Endometrium (tissue), 2 donors: ENCODE measurements around the gene ABI1.

ENCODE experiments used
- FAIRE-seq: peaks from 2 replicates; lab custom pipeline; 2012; peaks lifted over from hg19 to GRCh38; lab: Jason Lieb, UNC
- donor health status: control.
- donor health status: control.

ABI1 gene

DNA sequence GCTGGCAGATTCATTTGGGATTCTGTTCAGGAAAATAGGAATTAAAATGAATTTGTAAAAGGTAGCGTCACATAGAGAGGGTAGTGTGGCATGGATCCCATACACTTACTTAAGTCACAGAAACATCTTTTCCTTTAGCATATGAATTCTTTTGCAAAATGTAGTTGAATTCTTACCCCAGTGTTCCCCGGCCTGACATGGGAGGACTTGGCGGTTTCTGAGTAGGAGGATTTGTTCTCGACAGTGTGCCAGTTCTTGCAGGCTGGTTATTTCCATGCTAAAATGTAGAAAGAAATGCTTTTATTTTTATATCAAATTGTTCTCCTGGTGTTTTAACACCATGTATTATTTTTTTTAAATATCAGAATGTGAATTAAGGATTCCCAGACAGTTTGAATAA is 90.7 kb downstream of the ABI1 start:
- FAIRE-seq: no peak

- FAIRE-seq: no peak
Observed at GRCh38 chr10:26765549-26765948, 95.2 kb downstream of the ABI1 start.

DNA sequence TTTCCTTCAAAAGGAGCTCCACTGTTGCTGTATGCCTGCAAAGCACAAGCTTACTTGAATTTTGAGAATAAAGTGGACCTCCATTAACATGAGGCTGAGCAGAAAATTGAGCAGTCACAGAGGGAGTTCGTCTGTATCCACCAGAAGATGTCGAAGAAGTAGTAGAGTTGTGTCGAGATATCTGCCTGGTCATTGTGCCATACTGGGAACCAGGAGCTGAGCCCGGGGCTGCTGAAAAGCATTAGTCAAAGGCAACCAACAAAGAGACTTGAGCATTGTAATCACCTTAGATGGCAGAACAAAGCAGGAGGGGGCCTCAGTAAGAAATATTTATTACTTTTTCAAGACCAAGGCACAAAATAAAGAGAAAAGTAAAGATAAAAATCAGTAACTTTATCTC is 101.8 kb downstream of the ABI1 start:
- no peak for FAIRE-seq

DNA sequence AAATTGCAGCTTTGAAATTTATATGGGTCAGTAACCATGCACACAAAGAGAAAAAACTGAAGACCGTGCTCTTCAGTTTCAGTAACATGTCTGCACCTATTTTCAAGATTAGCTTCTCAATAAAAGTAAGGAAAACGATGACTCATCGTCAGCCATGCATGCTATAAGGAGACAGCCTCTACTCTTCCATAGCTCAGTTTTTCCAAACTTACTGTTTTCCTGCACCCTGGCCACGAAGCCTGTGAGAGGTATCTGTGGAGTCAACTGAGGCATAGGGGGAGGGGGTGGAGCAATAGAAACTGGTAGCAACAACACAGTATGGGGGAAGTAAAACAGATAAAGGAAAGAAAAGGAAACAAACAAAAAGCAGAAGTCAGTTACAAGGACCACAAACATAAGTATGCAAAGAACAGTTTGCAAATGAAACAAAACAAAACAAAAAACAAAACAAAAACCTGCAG is 105.3 kb downstream of the ABI1 start:
- no peak for FAIRE-seq

GRCh38 chr10:26746061-26746460 is 114.7 kb downstream of the ABI1 start:
- FAIRE-seq: no peak

GRCh38 chr10:26743841-26744240 is 116.9 kb downstream of the ABI1 start:
- FAIRE-seq: no peak

DNA sequence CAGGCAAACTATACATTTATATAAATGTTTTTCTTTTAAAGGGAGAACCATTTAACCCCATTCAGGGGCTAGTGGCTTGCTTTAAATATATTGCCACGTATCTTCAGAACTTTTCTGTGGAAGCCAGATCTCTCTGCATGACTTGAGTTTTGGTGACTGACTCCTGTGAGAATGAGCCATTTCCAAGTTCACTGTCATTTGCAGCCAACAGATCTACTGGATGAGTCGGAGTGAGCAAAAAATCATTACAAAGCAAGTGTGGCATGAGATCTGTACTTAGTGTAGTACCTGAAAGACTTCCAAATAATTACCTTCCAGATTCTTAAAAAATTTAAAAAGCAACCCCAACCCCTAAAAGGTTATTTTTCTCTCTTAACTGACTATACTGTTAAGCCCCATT is 117.7 kb downstream of the ABI1 start:
- no peak for FAIRE-seq

- no peak for FAIRE-seq
Observed at GRCh38 chr10:26741368-26741767, 119.4 kb downstream of the ABI1 start.

GRCh38 chr10:26739071-26739631 is 121.6 kb downstream of the ABI1 start:
- no peak for FAIRE-seq

DNA sequence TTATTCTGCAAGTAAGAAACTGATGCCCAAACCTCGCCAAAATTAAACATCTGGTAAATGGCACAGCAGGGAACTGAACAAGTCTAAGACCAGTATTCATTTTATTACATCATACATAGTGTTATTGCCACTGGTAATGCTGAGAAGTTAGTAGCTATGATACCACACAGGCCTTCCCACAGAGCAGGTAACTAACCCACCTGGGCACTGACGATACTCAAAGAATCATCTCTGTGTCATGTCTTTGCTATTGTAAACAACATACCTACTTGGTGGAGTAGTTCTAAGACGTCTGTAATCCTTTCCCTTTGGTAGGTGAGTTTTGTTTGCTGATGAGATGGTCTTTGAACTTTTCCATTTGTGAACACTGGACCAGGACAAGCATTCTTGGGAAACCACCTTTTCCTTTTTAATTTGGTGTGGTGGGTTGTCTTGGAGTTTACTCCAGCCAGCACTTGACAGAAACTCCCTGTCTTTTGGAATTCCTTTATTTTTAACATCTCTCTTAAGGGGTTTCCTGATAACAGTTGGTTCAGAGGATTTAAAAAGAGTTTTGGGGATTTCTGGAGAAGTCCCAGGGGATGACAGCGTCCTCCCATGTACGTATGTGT is 122.4 kb downstream of the ABI1 start:
- no peak for FAIRE-seq

DNA sequence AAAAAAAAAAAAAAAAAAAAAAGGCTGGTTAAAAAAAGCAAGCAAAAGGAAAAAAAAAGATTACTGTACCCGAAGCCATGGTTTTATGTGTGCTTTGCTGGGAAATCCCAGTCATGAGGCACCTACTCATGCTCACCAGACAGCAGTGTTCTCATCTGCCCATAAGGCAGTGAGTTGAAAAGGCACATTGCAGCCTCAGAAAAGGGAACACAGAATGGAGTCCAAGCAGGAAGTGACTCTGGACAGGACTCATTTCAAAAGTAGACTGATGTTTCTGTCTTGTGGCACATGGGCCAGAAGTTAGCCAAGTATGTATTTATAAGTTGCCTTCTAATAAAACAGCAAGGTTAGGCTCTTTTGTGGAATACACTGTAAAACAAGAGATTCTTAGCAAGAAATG is 123.0 kb downstream of the ABI1 start:
- FAIRE-seq: no peak

- no peak for FAIRE-seq
Observed at GRCh38 chr10:26735435-26735834, 125.3 kb downstream of the ABI1 start.

- no peak for FAIRE-seq
Observed at GRCh38 chr10:26733750-26734568, 126.8 kb downstream of the ABI1 start.

DNA sequence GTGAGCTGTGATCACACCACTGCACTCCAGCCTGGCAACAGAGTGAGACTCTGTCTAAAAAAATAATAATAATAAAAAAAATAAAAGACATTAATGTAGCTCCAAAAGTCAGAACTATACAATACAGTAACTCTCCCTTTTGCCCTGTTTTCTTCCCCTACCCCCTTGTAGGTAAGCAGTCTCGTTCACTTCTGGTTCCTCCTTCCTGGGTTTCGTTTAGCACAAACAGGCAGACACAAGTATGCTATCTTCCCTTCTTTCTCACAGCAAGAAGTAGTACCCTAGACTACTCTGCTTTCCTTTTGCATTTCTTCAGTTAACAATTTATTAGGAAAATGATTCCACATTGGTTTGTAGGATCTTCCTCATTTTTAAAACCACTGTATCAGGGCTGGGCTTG is 130.2 kb downstream of the ABI1 start:
- no peak for FAIRE-seq

GRCh38 chr10:26729395-26729794 is 131.4 kb downstream of the ABI1 start:
- no peak for FAIRE-seq

GRCh38 chr10:26728957-26729356 is 131.8 kb downstream of the ABI1 start:
- FAIRE-seq: no peak

DNA sequence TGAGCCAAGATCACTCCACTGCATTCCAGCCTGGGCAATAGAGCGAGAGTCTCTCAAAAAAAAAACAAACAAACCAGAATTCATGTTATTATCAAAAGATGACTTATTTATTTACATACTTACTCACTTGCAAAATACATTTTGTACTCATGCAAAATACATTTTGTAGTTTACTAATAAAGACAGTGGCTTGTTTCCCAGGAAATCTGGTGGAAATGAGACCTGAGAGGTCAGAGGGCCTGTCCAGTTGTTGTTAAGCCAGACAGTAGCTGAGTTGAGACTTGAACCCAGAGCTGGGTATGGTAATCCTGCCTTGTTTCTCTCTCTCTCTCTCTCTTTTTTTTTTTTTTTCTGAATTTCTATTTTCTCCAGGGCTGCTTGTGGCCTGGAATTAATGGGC is 133.8 kb downstream of the ABI1 start:
- FAIRE-seq: no peak

- FAIRE-seq: peak; percentile 89
Observed at GRCh38 chr10:26725837-26726727, 134.7 kb downstream of the ABI1 start.

GRCh38 chr10:26723016-26723415 is 137.7 kb downstream of the ABI1 start:
- no peak for FAIRE-seq

DNA sequence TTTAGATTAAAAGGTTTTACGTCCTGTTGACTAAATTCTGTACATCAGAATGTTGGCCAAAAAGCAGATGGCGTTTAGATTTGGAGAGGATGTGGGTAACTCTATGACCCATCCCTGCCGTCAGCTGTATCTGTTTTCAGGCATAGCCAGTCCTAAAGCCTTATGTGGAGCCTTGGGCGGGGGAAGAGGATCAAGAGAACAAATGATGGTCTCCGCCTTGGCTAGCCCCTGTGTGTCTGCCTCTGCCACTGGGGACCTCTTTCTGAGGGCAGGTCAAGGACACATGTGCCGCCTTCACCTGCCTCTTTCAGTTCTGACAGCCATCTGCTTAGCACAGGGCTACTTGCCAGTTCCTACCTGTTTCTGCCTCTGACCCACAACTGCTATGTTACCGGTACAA is 139.2 kb downstream of the ABI1 start:
- no peak for FAIRE-seq

DNA sequence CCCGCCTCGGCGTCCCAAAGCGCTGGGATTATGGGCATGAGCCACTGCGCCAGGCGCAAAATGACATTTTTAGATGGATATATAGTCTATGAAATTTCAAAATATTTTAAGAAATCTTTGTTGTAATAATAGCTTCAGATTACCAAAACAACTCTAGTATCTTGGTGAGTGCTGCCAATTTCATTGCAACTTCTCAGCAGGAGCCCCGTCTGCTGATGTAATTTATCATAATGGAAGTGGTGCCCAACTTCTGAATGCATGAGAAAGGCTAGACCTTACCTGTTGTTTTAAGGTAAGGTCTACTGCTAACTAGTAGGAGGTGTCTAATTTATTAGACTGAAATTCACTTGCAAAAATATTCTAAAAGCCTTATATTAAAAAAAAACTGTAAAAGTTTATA is 143.3 kb downstream of the ABI1 start:
- no peak for FAIRE-seq

- FAIRE-seq: no peak
Observed at GRCh38 chr10:26715137-26715487, 145.6 kb downstream of the ABI1 start.
